Stomach (tissue), 9 donors: ENCODE results near the gene CLEC19A. TPM values are rescaled to one million over a fixed set of nuclear protein-coding genes. Genes with fewer than 3 reads are reported as not detected.
"Not testable (repeated sequence)": the region's sequence is repeated elsewhere in the genome, so short reads cannot be mapped to it uniquely, and the experiment has no call there.

Experiments used
- DNase-seq, 2 donors: peaks; one replicate each; pipeline versions ENCODE4 v3.0.0 to v3.0.0-alpha.2; 2013 to 2019
- H3K27ac ChIP-seq, 5 donors: fragments of 200-600 bp in 4 of 5; sonication (generic) in 4 of 5; one replicate each; pipeline ENCODE4 v1.5.1; 2013 to 2019; ENCODE audit warnings: mild to moderate bottlenecking in 1 of 5, moderate library complexity in 1 of 5
- H3K27me3 ChIP-seq, 3 donors: fragments of 200-600 bp; sonication (generic); one replicate each; pipeline ENCODE4 v1.5.1; 2017 to 2019; ENCODE audit warnings: mixed run types in 1 of 3
- H3K36me3 ChIP-seq, 4 donors: fragments of 200-600 bp; sonication (generic); 1 replicate in 3 of 4; 2 replicates in 1 of 4; pipeline ENCODE4 v1.5.1; 2016 to 2019
- H3K4me1 ChIP-seq, 4 donors: fragments of 200-600 bp; sonication (generic); one replicate each; pipeline ENCODE4 v1.5.1; 2016 to 2019
- H3K4me3 ChIP-seq, 4 donors: fragments of 200-600 bp; sonication (generic) in 3 of 4; one replicate each; pipeline ENCODE4 v1.5.1; 2016 to 2019; ENCODE audit warnings: mild to moderate bottlenecking in 1 of 4
- H3K9me3 ChIP-seq, 4 donors: fragments of 200-600 bp; sonication (generic); one replicate each; pipeline ENCODE4 v1.5.1; 2016 to 2019
- CTCF ChIP-seq, 7 experiments: fragments of 450-650 bp in 4 of 7; fragments of 200-600 bp in 3 of 7; sonication (generic) in 3 of 7; IDR thresholded peaks; one replicate each; pipeline ENCODE4 v1.5.1; 2016 to 2019; ENCODE audit warnings: antibody characterized with exemption in 7 of 7, control low read depth in 2 of 7, mild to moderate bottlenecking in 1 of 7
- EP300 ChIP-seq: sonication (generic); formaldehyde crosslinking; IDR thresholded peaks from one replicate; pipeline ENCODE4 v1.6.1; 2017; ENCODE audit warnings: antibody characterized with exemption
- POLR2A ChIP-seq, 4 donors: fragments of 450-650 bp; IDR thresholded peaks; one replicate each; pipeline ENCODE4 v1.6.1; 2016; ENCODE audit warnings: antibody characterized with exemption in 4 of 4, control low read depth in 2 of 4, mild to moderate bottlenecking in 1 of 4, moderate library complexity in 1 of 4
- POLR2AphosphoS5 ChIP-seq, 3 donors: sonication (generic); formaldehyde crosslinking; IDR thresholded peaks; one replicate each; pipeline ENCODE4 v1.6.1; 2016; ENCODE audit warnings: antibody characterized with exemption in 3 of 3
- WGBS, 5 donors: extraction: QIAGEN DNeasy Blood & Tissue Kit in 3 of 5; methylation state at CpG; one replicate each; pipeline versions ENCODE4 v1.1.5 to v1.1.7; 2013 to 2018; 5-methylcytosine and 5-hydroxymethylcytosine counted together
- intact Hi-C: fragments of 100-400 bp; cut with DNase I; formaldehyde crosslinking; loops from one replicate; pipeline ENCODE4 v1.15.1; 2023; ENCODE audit warnings: low total_unique reads
- polyA plus RNA-seq, 3 donors: library from polyadenylated mRNA; stranded (reverse); fragments of 200-250 nt; gene quantifications; one replicate each; pipeline ENCODE4 v1.2.3, GENCODE V29; 2013
- total RNA-seq, 5 donors: library from RNA; depleted of rRNA; stranded (reverse); fragments of >200 nt; gene quantifications; one replicate each; pipeline versions ENCODE4 v1.1.0 to v1.2.3, GENCODE V29; 2014 to 2016
- donor health status: healthy with polysubstance abuse.
- donor health status: Bipolar disorder and iron deficiency.
- donor health status: healthy.

Gene CLEC19A
- total and polyA plus RNA-seq, 8 donors: 0.37 TPM; not detected in 7

GRCh38 chr16:19316846-19317245, 31.3 kb downstream of the CLEC19A start:
- no peaks in the 10 kb centered on the region for H3K36me3 ChIP-seq
- intact Hi-C loops: no loop called here
- no peak overlapping the region for H3K4me3 ChIP-seq
- no peaks in the 10 kb centered on the region for H3K27me3 ChIP-seq
- no peaks in the 10 kb centered on the region for H3K4me1 ChIP-seq
- WGBS, 5 donors: 61 to 76% (median 74%) methylated on average over 7 of the region's 7 CpGs
- no peak for DNase-seq
- H3K27ac ChIP-seq: no peak overlapping the region
- TF ChIP-seq POLR2A (IDR thresholded peaks at IDR 0.05) (no peak), POLR2AphosphoS5 (IDR thresholded peaks at IDR 0.05) (no peak), EP300 (no peak), CTCF (IDR thresholded peaks at IDR 0.05) (no peak)
- no peaks in the 10 kb centered on the region for H3K9me3 ChIP-seq

- intact Hi-C loops, H3K27ac ChIP-seq, H3K4me3 ChIP-seq, DNase-seq, H3K36me3 ChIP-seq, H3K9me3 ChIP-seq, H3K4me1 ChIP-seq, H3K27me3 ChIP-seq: not testable (repeated sequence)
- WGBS, 5 donors: 78 to 91% (median 90%) methylated on average over 2 of the region's 2 CpGs
Measured at GRCh38 chr16:19321186-19321585, 35.7 kb downstream of the CLEC19A start.

GRCh38 chr16:19323596-19323995, 38.1 kb downstream of the CLEC19A start:
- intact Hi-C loops: no loop called here

GRCh38 chr16:19328364-19328763, 42.8 kb downstream of the CLEC19A start:
- 97 to 100% (median 100%) methylated on average over 1 of the region's 1 CpG for WGBS, 5 donors

More at GRCh38 chr16:19323596-19323995, 38.1 kb downstream of the CLEC19A start:
- H3K4me1 ChIP-seq: no peaks in the 10 kb centered on the region
- no peaks in the 10 kb centered on the region for H3K36me3 ChIP-seq
- WGBS, 5 donors: 62 to 90% (median 83%) methylated on average over 3 of the region's 3 CpGs
- no peaks in the 10 kb centered on the region for H3K9me3 ChIP-seq
- H3K4me3 ChIP-seq: no peak overlapping the region
- TF ChIP-seq CTCF (IDR thresholded peaks at IDR 0.05) (no peak), POLR2AphosphoS5 (IDR thresholded peaks at IDR 0.05) (no peak), EP300 (no peak), POLR2A (IDR thresholded peaks at IDR 0.05) (no peak)
- DNase-seq: no peak
- no peaks in the 10 kb centered on the region for H3K27me3 ChIP-seq
- no peak overlapping the region for H3K27ac ChIP-seq

More at GRCh38 chr16:19328364-19328763, 42.8 kb downstream of the CLEC19A start:
- H3K27ac ChIP-seq: no peak overlapping the region
- peaks cover 0 to 20% (median 16%) of the 10 kb centered on the region in 4 donors for H3K4me1 ChIP-seq
- intact Hi-C loops: no loop called here
- H3K27me3 ChIP-seq: no peaks in the 10 kb centered on the region
- TF ChIP-seq POLR2A (IDR thresholded peaks at IDR 0.05) (no peak), CTCF (IDR thresholded peaks at IDR 0.05) (no peak), EP300 (no peak), POLR2AphosphoS5 (IDR thresholded peaks at IDR 0.05) (no peak)
- no peaks in the 10 kb centered on the region for H3K36me3 ChIP-seq
- H3K9me3 ChIP-seq: no peaks in the 10 kb centered on the region
- no peak for DNase-seq
- no peak overlapping the region for H3K4me3 ChIP-seq
